Activated CD8-positive, alpha-beta memory T cell treated with anti-CD3 and anti-CD28 coated beads, Interleukin-2, amount 50 U/mL, for 24 hours (primary cell): ENCODE results near the gene ANP32B.
"Not testable (repeated sequence)": the region's sequence is repeated elsewhere in the genome, so short reads cannot be mapped to it uniquely, and the experiment has no call there.

Experiments used
- DNase-seq: peaks from one replicate; pipeline ENCODE4 v3.0.0-alpha.2; 2020; ENCODE audit errors: extremely low read depth

ANP32B gene

DNA sequence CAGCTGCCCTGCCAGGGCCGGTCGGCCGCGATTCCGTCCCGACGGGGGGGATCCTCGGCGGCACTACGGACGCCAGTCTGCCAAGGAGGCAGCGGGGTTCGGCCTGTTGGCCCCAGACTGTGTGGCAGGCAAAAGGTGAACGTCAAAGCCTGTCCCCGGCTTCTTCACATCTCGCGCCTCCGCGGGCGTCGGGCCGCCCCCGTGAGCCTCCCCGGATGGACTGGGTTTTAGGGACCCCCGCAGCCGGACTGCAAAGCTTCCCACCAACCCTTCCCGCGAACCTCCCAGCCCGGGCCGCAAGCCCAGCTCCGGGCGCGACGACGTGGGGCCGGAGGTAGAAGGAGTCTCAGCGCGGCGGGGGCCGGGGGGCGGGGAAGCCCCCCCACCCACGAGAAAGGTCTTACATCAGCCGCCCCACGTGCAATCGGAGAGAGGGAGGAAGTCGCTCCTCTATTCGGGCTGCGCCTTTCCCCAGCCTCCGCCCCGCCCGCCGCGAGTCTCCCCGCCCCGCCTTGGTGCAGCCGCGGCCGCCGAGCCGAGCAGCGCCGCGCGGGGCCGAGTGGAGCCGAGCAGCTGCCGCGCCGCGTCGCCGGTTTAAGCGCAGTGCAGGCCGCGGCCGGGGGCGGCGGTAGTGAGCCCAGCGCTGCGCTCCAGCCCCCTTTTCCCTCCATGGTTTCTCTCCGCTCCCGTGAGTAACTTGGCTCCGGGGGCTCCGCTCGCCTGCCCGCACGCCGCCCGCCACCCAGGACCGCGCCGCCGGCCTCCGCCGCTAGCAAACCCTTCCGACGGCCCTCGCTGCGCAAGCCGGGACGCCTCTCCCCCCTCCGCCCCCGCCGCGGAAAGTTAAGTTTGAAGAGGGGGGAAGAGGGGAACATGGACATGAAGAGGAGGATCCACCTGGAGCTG lies at the start of gene ANP32B:
ANP32B (plus strand) TSS at position 659 of the 906 bp plus-strand sequence; CDS start at position 874, 215 bp downstream.
- peak; percentile 85 for DNase-seq

DNA sequence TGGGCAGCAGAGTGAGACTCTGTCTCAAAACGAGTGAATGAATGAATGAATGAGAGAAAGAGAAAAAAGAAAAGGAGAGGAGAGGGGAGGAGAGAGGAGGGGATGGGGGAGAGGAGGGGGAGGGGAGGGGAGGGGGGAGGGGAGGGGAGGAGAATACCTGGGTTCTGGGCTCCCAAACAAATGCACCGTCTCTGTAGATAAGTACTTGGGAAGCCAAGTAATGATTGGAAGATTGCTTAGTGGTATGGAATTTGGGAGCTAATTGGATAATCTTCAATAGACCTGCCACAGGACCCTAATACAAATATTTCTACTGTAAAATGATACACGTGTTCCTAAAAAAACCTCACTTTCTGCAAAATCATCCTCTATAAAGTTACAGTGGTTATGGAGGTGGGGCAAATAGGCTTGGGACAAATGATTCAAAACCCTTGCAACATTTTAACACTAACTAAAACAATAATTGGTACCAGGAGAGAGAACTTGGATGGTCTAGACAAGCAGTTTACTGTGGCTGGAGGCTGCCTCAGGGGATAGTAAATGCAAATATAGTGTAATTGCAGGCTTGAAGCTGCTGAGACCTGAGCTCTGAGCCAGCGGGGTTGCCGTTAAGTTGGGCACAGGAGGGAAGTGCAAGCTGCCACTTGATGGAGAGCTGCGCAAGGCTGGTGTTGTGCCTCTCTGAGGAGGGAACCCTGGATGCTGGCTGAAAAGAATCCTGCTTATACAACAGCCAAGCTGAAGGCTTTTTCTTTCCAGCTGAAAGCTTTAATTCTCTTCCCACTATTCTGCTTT lies 48.6 kb upstream of the ANP32B start:
- no peak for DNase-seq

DNA sequence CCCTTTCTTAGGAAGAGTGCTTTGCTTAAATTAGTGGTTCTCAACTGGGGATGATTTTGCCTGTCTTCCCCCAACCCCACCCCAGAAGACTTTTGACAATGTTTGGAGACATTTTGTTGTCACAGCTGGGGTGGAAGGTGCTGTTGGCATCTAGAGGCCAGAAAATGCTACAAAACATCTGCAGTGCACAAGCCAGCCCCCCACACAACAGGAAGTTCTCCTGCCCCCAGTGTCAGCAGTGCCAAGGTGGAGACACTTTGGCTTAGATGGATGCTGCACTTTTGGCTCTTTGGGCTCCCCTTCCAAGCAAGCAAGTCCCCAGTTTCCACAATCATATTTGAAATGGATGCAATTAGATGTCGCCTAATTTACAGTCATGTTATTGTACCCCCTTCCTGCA lies 47.9 kb upstream of the ANP32B start:
- no peak for DNase-seq

DNA sequence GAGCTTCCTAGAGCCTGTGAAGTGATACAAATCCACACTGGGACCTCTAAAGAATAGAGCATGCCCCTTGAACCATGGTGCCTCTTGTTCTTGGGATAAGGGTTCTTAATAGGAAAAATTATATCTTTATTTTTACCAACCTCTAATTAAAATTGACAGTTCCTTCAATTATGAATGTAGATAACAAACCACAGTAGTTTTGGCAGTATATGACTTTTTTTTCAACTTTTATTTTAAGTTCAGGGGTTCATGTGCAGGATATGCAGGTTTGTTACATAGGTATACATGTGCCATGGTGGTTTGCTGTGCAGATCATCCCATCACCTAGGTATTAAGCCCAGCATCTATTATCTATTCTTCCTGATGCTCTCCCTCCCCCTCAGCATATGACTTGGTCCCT lies 46.1 kb upstream of the ANP32B start:
- DNase-seq: no peak

DNA sequence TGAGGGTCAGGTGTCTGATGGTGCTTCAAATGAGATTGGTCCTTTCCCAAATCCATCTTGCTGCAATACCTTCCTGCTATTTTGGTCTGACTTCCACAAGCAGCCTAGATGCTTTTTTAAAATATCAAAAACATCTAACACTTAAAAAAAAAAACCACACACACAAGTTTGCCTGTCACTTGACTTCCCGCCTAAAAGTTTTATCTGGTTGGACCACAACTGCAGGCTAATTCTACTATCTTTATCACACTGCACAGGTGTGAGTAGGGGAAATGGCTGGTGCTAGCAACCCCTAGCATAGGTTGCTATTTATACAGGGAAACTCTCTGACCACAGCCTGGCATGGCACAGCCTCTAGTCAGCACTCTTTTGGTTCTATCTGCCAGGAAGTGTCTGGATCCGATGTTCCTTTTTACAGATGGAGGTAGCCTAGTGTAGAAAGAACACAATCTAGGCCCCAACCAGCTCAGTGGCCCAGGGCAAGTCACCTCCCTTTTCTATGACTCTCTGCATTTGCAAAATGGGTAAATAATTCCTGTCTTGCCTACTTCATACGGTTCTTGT lies 45.0 kb upstream of the ANP32B start, which contains the start of gene HEMGN:
HEMGN (minus strand) TSS at position 92 of the 564 bp plus-strand sequence; CDS start at position 56, 36 bp downstream.
- no peak for DNase-seq

DNA sequence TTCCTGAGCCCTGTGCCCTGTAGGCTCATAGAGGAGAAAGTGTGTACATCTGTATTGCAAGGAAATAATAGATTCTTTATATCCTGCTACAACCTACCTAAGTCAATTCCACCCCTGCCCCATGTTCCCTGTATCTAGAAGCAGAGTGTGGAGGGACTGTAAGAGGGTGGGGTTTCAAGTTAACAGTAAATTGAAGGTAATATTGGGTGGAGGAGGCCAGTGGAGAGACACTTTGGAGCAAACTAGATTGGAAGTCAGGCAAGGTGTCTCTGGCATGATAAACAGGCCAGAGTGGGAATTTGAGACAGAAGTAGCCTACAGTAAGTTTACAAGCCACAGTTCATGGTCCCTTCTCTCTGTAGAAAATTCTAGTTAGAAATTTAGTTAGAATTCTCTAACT lies 42.9 kb upstream of the ANP32B start:
- DNase-seq: no peak

DNA sequence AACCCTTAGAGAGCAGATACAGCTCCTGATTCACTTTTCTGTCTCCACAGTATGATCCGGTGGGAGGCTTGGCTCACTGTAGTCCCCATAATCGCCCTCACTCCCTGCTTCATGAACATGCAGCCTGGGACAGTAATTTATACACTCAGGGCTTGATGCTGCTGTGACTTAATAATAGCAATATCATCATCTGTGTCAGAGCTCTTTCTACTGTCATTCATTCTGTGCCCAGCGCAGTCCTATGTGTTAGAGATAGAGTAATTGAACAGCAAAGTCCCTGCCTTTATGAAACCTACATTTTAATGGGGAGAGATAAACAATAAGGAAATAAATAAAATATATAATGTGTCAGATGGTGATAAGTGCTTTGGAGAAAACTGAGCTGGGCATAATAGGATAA lies 42.4 kb upstream of the ANP32B start:
- no peak for DNase-seq

DNA sequence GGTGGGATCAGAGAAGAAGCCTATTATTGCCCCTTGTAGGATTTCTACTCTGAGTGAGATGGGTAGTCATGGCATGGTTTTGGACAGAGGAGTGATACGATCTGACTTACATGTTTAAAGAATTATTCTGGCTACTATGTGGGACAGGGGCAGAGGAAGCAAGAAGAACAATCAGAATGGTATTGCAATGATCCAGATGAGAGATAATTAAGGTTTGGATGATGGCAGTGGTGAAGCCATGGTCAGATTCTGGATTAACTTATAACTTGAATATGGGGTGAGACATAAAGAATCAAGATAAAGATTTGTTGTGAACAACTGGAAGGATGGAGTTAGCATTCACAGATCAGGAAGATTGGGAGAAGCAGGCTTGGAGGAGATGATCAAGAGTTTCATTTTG lies 41.8 kb upstream of the ANP32B start:
- DNase-seq: no peak

DNA sequence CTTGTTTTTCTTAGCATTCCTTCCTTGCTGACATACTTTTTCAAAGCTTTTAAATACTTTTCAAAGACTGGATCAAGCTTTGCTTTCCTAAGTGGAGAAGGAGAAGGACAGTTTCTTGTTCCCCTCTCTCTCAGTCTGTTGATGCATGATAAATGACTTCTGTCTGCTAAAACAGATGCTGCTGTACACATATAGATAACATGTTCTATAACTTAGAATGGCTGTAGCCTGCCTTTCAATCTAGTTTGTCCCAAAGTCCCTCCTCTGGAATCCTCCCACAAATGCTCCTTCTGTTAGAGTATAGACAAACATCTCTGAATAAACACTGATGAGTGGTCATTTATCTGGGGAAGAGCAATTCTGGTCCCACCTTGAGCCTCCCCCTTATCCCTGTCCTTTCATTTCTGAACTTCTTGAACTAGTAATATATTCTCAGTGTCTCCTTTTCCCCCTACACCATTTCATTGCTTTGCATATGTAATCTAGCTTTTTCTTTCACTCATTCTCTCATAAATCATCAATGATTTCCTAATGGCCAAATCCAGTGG lies 39.8 kb upstream of the ANP32B start:
- no peak for DNase-seq

DNA sequence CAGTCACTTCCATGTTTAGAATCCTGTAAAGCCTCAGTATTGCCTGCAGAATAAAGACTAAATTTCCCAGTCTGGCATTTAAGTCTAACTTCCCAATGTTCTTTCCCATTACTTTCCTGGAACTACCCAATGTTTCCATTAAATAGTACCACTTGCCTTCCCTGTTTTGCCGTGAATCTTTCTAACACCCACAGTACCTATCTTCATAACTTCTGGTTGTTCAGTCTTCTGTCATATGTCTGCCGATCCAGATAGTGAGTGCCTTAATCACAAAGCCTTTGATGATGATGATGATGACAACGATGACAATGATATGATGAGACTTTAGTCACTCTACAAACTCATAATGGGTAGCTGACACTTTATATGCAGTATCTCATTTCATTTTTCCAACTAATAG lies 38.5 kb upstream of the ANP32B start:
- DNase-seq: no peak

DNA sequence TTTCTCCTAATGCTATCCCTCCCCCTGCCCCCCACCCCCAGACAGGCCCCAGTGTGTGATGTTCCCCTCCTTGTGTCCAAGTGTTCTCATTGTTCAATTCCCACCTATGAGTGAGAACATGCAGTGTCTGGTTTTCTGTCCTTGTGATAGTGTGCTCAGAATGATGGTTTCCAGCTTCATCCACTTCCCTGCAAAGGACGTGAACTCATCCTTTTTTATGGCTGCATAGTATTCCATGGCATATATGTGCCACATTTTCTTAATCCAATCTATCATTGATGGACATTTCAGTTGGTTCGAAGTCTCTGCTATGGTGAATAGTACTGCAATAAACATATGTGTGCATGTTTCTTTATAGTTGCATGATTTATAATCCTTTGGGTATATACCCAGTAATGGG lies 37.7 kb upstream of the ANP32B start:
- not testable (repeated sequence) for DNase-seq

DNA sequence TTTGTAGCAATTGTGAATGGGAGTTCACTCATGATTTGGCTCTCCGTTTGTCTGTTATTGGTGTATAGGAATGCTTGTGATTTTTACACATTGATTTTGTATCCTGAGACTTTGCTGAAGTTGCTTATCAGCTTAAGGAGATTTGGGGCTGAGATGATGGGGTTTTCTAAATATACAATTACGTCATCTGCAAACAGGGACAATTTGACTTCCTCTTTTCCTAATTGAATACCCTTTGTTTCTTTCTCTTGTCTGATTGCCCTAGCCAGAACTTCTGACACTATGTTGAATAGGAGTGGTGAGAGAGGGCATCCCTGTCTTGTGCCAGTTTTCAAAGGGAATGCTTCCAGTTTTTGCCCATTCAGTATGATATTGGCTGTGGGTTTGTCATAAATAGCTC lies 36.0 kb upstream of the ANP32B start:
- DNase-seq: not testable (repeated sequence)

DNA sequence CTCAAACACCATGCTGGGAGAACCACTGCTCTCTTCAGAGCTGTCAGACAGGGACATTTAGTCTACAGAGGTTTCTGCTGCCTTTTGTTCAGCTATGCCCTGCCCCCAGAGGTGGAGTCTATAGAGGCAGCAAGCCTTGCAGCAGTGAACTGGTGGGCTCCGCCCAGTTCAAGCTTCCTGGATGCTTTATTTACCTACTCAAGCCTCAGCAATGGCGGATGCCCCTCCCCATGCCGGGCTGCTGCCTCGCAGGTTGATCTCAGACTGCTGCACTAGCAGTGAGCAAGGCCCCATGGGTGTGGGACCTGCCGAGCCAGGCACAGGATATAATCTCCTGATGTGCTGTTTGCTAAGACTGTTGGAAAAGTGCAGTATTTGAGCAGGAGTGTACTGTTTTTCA lies 32.3 kb upstream of the ANP32B start:
- DNase-seq: not testable (repeated sequence)

DNA sequence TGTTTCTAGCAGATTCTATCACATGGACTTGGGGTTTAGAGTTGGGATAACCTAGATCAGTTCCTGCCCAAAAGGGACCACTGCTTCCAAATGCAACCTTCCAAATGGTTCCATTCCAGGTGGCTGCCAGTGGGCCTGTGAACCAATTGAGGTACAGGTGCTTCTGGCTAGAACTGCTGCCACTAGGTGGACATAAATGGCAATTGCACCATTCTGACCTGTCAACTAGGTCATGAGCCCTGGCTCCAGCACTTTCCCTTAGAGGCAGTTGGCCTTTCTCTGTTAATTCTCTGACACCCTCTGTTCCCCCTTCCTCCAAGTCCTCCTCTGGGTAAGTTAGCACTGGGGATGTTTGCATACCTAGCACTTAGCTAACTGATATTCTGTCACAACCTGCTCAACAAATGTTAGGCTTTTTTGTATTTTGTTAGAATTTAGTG lies 28.6 kb upstream of the ANP32B start:
- DNase-seq: no peak

DNA sequence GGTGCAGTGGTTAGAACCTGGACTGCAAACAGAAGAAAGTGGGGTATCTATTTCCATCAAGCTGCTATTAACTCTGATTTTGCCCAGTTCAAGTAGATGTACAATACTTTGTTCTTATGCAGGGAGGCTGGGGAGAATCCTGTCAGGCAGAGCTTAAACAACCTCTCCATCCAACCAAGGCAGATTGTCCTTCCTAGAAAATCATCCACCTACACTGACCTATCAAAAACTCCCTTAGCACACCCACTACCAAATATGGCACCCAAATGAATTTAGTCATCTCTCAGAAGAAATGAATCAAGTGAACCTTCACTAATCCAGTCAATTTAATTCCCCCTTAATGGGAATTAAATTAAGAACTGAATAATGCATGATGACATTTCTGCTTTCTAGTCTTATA lies 26.8 kb upstream of the ANP32B start:
- DNase-seq: no peak

DNA sequence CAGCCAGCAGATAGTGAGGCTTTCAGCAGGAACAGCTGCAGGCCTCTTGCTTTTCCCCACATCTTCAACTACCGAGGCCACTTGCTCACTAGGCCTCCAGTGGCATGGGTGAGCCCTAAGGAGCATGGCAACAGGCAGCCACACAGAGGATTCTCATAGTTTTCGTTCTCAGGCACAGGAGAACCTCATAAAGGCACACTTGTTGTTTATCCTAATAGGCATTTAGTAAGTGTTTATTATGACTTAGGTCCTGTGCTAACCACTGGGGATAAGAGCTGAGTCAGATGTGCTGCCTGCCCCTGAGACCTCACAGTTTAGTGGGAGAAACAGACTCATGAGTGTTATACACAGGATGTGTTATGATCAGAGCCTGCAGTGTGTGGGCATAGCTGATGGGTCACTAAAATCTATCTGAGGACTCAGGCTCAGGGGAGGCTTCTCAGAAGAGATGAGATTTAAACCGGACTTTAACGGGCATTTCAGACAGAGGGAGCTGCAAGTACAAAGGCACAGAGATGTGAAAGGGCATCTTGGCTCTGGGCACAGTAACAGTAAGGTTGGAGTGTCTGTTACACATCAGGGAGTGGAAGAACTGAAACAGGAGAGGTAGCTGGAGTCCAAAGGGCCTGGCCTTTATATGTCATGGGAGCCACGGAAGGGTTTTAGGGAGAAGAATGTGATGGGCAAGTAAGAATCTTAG lies 24.2 kb upstream of the ANP32B start:
- DNase-seq: no peak

DNA sequence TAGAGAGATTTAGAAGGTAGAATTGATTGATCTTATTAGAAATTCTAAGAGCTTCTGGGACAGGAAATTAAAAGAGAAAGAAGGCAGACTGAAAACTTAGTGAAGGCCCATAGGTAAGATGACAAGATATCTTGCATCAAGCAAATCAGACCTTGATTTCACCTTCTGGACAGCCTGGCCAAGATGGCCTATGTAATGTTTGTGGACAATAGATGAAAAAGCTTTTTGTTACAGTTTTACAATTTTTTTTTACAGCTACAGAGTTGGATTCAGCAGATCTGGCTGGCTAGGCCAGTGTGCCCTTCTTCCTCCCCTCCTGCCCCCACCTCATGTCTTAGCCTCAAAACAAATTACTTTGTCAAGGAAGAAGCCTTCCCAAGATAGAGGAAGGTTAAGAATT lies 23.6 kb upstream of the ANP32B start:
- no peak for DNase-seq

DNA sequence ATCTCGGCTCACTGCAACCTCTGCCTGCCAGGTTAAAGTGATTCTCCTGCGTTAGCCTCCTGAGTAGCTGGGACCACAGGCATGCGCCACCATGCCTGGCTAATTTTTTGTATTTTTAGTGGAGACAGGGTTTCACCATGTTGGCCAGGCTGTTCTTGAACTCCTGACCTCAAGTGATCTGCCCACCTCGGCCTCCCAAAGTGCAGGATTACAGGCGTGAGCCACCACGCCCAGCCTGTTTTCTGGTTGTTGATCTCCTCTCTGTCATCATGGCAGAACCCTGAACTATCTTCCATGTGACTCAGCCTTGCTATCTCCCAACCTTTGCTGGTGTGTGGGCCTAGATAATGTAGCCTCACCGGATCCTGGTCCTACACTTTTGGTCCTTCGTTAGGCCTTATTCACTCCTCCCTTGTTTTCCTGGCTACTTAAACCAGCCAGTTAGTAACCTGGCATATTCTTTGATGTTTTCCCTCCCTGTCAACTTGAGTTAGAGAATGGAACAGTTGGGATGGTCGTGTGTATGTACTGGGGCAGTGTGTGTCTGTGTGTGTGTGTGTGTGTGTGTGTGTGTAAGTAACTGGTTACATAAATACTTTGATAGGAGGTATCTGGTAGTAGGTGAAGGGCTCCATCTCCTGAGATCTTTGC lies 22.3 kb upstream of the ANP32B start:
- DNase-seq: not testable (repeated sequence)

DNA sequence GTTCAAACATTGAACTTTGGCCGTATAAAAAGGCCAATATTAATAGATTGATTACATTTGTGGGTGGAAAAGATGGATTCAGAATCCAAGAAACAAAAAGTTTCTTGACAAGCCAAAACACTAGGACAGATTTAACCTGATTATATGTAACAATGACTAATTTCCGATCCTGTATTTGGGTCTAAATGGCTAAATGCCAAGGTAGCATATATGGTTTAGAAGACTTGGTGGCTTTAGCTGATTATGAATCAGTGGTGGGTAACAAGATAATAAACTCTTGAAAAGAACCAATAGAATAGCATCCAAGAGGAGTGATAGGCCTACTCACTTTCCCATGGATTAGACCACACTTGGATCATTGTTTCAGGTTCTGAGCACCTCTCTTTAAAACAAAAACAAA lies 21.8 kb upstream of the ANP32B start:
- no peak for DNase-seq

DNA sequence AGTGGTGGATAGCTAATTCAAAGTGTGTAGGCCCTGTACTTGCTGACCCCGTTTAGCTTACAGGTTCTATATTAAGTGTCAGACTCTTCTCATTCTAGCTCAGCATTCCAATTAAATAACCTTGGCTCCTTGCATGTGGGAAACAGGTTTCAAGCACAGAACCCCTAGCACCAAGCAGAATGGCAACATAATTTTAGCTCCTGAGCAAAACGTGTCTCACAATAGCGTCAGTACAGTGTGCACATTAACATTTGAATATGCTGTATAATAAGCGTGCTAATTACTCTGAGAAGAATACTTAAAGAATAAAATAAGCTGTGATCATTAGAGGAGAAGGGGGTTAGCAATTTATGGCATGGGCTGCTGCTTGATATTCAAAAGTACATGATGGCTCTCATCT lies 21.0 kb upstream of the ANP32B start:
- no peak for DNase-seq

DNA sequence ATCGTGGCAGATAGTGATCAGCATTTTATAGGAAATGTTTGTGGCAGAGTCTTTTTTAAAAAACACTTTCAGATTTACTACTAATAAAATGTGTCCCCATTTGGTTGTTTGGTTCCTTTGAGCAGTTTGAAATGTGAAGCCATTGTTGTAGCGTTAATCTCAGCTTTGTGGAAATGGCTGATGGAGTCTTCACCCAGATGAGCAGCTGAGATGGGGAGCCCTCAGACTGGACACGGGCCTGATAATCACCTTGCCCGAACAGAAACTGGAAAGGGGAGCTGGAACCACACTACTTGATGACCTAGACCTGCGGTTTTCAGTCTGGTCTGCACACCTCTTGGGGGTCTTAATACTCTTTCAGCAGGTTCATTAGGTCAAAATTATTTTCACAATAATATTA lies 20.6 kb upstream of the ANP32B start:
- DNase-seq: no peak
